Mesendoderm (in vitro differentiated cells): ENCODE results near the gene CCL21.
A peak's percentile ranks its signal among the peaks of the same experiment; 100 is the strongest.

Experiments used
- DNase-seq: peaks from one replicate; pipeline ENCODE4 v3.0.0; 2013
- H2AK5ac ChIP-seq: 2 replicates; pipeline ENCODE4 v1.6.1; 2013; ENCODE audit warnings: low read length, inconsistent platforms
- H2BK120ac ChIP-seq: 2 replicates; pipeline ENCODE4 v1.6.1; 2013; ENCODE audit warnings: low read depth, mild to moderate bottlenecking, low read length, moderate library complexity, mixed read lengths
- H2BK15ac ChIP-seq: replicated peaks from 2 replicates; pipeline ENCODE4 v1.6.1; 2013; ENCODE audit warnings: low read depth, mild to moderate bottlenecking, moderate library complexity
- H2BK5ac ChIP-seq: 2 replicates; pipeline ENCODE4 v1.6.1; 2013; ENCODE audit warnings: low read length, inconsistent platforms
- H3K18ac ChIP-seq: 2 replicates; pipeline ENCODE4 v1.6.1; 2013; ENCODE audit warnings: mild to moderate bottlenecking, low read length, mixed read lengths
- H3K23ac ChIP-seq: one replicate; pipeline ENCODE4 v1.6.1; 2013; ENCODE audit warnings: low read length
- H3K27ac ChIP-seq: 2 replicates; pipeline ENCODE4 v1.5.1; 2013; ENCODE audit warnings: low read depth, mild to moderate bottlenecking, inconsistent platforms, low read length, moderate library complexity
- H3K27me3 ChIP-seq: 2 replicates; pipeline ENCODE4 v1.6.1; 2013; ENCODE audit warnings: low read length, control low read depth, mild to moderate bottlenecking, inconsistent platforms; ENCODE audit not compliant: insufficient read depth, poor library complexity
- H3K36me3 ChIP-seq: 2 replicates; pipeline ENCODE4 v1.6.1; 2013; ENCODE audit warnings: low read length, inconsistent platforms; ENCODE audit not compliant: control insufficient read depth, insufficient read depth
- H3K4ac ChIP-seq: one replicate; pipeline ENCODE4 v1.6.1; 2013; ENCODE audit warnings: low read depth, mild to moderate bottlenecking, low read length, moderate library complexity
- H3K4me1 ChIP-seq: 2 replicates; pipeline ENCODE4 v1.6.1; 2013; ENCODE audit warnings: low read depth, low read length, inconsistent platforms; ENCODE audit not compliant: control insufficient read depth
- H3K4me2 ChIP-seq: 2 replicates; pipeline ENCODE4 v1.6.1; 2013; ENCODE audit warnings: low read length
- H3K4me3 ChIP-seq: 2 replicates; pipeline ENCODE4 v1.5.1; 2013; ENCODE audit warnings: mild to moderate bottlenecking, low read length
- H3K56ac ChIP-seq: one replicate; pipeline ENCODE4 v1.6.1; 2013; ENCODE audit warnings: low read length
- H3K79me1 ChIP-seq: 2 replicates; pipeline ENCODE4 v1.6.1; 2013; ENCODE audit warnings: low read length, inconsistent platforms
- H3K79me2 ChIP-seq: 2 replicates; pipeline ENCODE4 v1.6.1; 2013; ENCODE audit warnings: mild to moderate bottlenecking, low read length; ENCODE audit not compliant: control insufficient read depth, insufficient read depth
- H3K9ac ChIP-seq: 2 replicates; pipeline ENCODE4 v1.6.1; 2013; ENCODE audit warnings: low read length, inconsistent platforms
- H4K5ac ChIP-seq: one replicate; pipeline ENCODE4 v1.6.1; 2013; ENCODE audit warnings: low read length
- H4K8ac ChIP-seq: one replicate; pipeline ENCODE4 v1.6.1; 2013; ENCODE audit warnings: low read depth, mild to moderate bottlenecking, control low read depth, low read length, moderate library complexity
- WGBS: extraction: QIAGEN DNeasy Blood & Tissue Kit; methylation state at CpG from one replicate; pipeline ENCODE4 v1.1.7; 2013; ENCODE audit warnings: low lambda C conversion rate, missing lambda C conversion rate; ENCODE audit not compliant: insufficient coverage; ENCODE audit errors: extremely low coverage; 5-methylcytosine and 5-hydroxymethylcytosine counted together

CCL21 gene

DNA sequence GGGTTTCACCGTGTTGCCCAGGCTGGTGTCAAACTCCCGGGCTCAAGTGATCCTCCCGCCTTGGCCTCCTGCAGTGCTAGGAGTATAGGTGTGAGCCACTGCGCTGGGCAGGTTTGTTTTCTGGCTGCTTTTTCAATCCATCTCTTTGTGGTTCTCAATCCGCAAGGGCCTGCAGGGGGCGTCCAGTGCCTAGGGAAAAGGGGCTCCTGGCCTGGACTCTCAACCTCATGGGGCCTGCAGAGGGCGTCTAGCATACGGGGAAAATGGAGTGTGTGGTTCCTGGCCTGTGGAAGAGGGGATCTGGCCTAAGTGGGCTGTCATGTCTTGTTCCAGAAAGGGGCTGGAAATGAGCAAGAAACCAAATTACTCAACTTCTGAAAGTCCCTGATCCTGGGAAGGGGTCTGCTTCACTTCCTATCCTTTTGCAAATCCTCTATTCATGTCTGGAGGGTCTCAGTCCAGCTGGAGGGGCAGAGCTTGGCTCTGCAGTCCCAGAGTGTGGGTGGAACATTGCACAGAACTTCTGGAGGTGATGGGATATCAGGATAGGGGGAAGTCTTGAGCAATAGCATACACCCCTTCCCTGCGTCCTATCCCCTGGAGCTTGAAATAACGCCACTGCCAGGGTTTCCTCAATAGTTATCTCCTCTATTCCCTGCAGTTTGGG, 34.8 kb downstream of the CCL21 start:
- Histone ChIP-seq H2AK5ac (no peak overlapping the region), H3K4me3 (no peak overlapping the region), H3K4ac (no peak overlapping the region), H4K5ac (no peak overlapping the region), H3K9ac (peak overlapping the region; percentile 26), H2BK120ac (no peak overlapping the region), H3K23ac (no peak overlapping the region), H3K79me2 (no peaks in the 10 kb centered on the region), H3K27ac (no peak overlapping the region), H3K4me2 (no peak overlapping the region), H4K8ac (no peak overlapping the region), H2BK5ac (no peak overlapping the region), H3K4me1 (no peaks in the 10 kb centered on the region), H3K18ac (no peak overlapping the region), H3K36me3 (no peaks in the 10 kb centered on the region), H3K27me3 (no peaks in the 10 kb centered on the region), H2BK15ac (no peak overlapping the region), H3K79me1 (no peaks in the 10 kb centered on the region), H3K56ac (peak overlapping the region; percentile 44)
- WGBS, result no CpG with 5 or more reads among the region's 10 CpGs
- peak; percentile 94 for DNase-seq

DNA sequence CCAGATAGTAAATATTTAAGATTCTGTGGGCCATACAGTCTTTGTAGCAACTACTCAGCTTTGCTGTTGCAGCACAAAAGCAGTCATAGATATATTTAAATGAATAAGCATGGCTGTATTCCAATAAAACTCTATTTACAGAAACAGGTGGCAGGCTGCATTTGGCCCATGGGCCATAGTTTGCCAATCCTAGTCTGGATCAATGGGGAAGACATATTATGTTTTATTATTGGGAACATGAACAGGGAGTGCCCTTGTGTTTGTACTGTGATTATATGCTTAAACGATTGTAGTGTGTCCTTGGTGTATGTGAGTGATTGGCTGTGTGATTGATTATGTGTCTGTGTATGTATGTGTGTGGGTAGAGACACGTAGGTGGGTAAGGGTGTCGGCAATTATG, 35.5 kb downstream of the CCL21 start:
- Histone ChIP-seq H2BK120ac (no peak overlapping the region), H3K27me3 (no peaks in the 10 kb centered on the region)
- WGBS, result 83% methylated on average over 2 of the region's 3 CpGs

DNA sequence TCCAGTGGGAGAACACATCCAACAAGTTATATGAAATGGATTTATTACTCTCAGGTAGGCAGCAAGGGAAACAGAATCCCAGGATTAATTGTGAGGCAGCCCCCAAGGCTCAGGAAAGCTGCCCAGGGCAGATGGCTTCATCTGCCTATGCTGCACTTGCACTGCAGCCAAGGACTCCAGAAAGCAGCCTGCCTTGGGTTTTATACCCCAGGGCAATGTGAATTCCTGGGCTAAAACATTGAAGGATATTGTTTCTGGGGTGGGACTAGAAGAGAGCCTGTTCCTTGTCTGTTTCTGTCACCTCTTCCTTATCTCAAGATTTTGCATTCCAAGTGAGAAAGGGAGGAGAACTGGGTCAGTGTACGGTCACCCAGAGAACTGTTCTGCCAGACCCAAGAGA, 38.6 kb downstream of the CCL21 start:
- Histone ChIP-seq H2BK5ac (no peak overlapping the region), H3K79me1 (no peaks in the 10 kb centered on the region), H3K23ac (no peak overlapping the region), H3K4me3 (no peak overlapping the region), H3K4me1 (no peaks in the 10 kb centered on the region), H4K8ac (no peak overlapping the region), H4K5ac (no peak overlapping the region), H3K4ac (no peak overlapping the region), H3K4me2 (no peak overlapping the region), H2BK15ac (no peak overlapping the region), H3K79me2 (no peaks in the 10 kb centered on the region), H3K9ac (no peak overlapping the region), H3K56ac (no peak overlapping the region), H3K27ac (no peak overlapping the region), H3K27me3 (no peaks in the 10 kb centered on the region), H3K18ac (no peak overlapping the region), H3K36me3 (no peaks in the 10 kb centered on the region), H2AK5ac (no peak overlapping the region), H2BK120ac (no peak overlapping the region)
- no CpG with 5 or more reads among the region's 1 CpG for WGBS
- peak; percentile 9 for DNase-seq

More for the DNA sequence above, 35.5 kb downstream of the CCL21 start:
- no peak for DNase-seq
- no peak overlapping the region for H3K4me3 ChIP-seq
- H3K79me1 ChIP-seq, result no peaks in the 10 kb centered on the region
- no peak overlapping the region for H4K5ac ChIP-seq
- H3K27ac ChIP-seq, result no peak overlapping the region
- H3K9ac ChIP-seq, result no peak overlapping the region
- no peak overlapping the region for H4K8ac ChIP-seq
- no peak overlapping the region for H3K4me2 ChIP-seq
- H3K4me1 ChIP-seq, result no peaks in the 10 kb centered on the region
- no peaks in the 10 kb centered on the region for H3K36me3 ChIP-seq
- H3K79me2 ChIP-seq, result no peaks in the 10 kb centered on the region
- no peak overlapping the region for H3K4ac ChIP-seq
- no peak overlapping the region for H2BK15ac ChIP-seq
- no peak overlapping the region for H3K56ac ChIP-seq
- H3K23ac ChIP-seq, result no peak overlapping the region
- no peak overlapping the region for H2AK5ac ChIP-seq
- H2BK5ac ChIP-seq, result no peak overlapping the region
- no peak overlapping the region for H3K18ac ChIP-seq

DNA sequence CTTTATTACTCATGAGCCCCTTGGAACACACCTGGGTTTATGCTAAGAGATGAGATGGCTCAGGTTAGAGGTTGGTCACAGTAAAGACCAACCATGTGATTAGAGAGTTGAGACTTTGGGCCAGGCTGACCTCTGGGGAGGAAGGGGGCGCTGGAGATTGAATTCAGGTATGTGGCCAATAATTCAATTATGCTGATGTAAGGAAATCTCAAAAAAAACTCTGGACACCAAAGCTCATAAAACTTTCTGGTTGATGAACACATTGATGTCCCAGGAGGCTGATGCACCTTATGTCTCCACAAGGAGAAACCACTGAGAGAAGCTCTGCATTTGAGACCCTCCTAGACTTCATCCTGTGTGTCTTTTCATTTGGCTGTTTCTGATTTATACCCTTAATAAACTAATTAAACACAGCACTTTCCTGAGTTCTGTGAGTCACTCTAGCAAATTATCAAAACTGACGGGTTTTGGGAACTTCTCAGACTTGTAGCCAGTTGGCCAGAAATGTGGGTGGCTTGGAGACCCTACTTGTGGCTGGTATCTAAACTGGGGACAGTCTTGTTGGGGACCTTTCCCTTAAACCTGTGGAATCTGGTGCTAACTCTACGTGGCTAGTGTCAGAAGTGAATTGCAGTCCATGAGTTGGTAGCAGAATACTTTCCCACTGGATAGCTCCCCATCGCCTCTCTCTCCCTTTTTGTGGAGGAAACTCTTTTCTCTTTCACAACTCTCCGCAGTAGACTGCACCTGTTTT, 40.0 kb downstream of the CCL21 start:
- Histone ChIP-seq H3K27ac (no peak overlapping the region), H3K36me3 (no peaks in the 10 kb centered on the region), H3K56ac (no peak overlapping the region), H3K79me1 (peaks cover 1% of the 10 kb centered on the region), H2AK5ac (no peak overlapping the region), H2BK5ac (no peak overlapping the region), H4K8ac (no peak overlapping the region), H2BK15ac (no peak overlapping the region), H3K9ac (no peak overlapping the region), H4K5ac (no peak overlapping the region), H3K4me2 (no peak overlapping the region), H3K23ac (no peak overlapping the region), H3K18ac (no peak overlapping the region), H3K79me2 (no peaks in the 10 kb centered on the region), H3K4ac (no peak overlapping the region), H3K27me3 (no peaks in the 10 kb centered on the region), H2BK120ac (no peak overlapping the region), H3K4me1 (no peaks in the 10 kb centered on the region), H3K4me3 (no peak overlapping the region)
- no CpG with 5 or more reads among the region's 5 CpGs for WGBS
- no peak for DNase-seq

DNA sequence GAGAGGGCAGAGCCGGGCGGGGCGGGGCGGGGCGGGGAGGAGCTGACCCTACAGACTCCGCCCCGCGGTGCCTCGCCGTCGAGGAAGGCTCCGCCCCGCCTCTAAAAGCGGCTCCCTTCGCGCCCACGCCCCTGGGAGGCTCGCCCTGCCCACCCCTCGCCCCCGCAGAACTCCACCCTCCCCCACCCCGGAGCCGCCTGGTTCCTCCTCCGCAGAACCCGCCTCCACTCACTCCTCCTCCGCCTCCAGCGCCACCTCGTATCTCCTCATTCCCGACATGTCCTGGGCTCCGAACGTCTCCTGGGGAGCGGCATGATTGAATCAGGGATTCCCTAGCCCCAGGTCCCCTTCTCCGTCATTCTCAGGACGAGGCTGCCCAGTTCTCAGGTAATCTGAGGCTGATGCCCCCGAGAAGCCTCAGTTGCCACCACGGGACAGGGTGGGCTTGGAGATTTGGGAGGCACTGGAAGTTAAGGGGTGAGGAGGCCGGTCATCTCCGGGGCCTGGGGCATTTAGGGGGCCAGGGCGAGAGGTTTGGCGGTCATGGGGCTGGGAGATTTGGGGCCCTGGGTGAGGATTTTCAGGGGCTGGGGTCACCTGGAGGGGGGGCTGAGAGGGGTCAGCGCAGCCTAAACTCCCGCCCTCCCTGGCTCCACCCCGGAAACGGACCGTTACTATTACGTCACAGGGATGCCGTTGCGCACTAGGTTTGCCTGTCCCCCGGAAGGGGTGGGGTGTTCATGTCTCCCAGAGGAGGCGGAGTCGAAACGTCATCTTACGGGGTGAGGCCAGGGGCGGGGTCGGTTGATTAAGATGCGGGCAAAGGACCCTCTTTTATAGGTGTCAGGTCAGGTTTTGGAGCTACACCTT, 44.3 kb downstream of the CCL21 start:
- H2BK120ac ChIP-seq, result no peak overlapping the region
- peak overlapping the region; percentile 92 for H3K18ac ChIP-seq
- H3K79me2 ChIP-seq, result no peaks in the 10 kb centered on the region
- H2BK5ac ChIP-seq, result peak overlapping the region; percentile 15
- H4K8ac ChIP-seq, result no peak overlapping the region
- peak; percentile 97 for DNase-seq
- H3K4me3 ChIP-seq, result peak overlapping the region; percentile 47
- H3K36me3 ChIP-seq, result no peaks in the 10 kb centered on the region
- no peak overlapping the region for H3K23ac ChIP-seq
- no CpG with 5 or more reads among the region's 55 CpGs for WGBS
- H3K4me2 ChIP-seq, result peak overlapping the region; percentile 31
- peaks cover 1% of the 10 kb centered on the region for H3K79me1 ChIP-seq
- no peak overlapping the region for H2BK15ac ChIP-seq
- no peaks in the 10 kb centered on the region for H3K4me1 ChIP-seq
- H3K27ac ChIP-seq, result peak overlapping the region; percentile 23
- H2AK5ac ChIP-seq, result no peak overlapping the region
- H3K27me3 ChIP-seq, result no peaks in the 10 kb centered on the region
- H4K5ac ChIP-seq, result no peak overlapping the region
- H3K56ac ChIP-seq, result peak overlapping the region; percentile 78
- peak overlapping the region; percentile 92 for H3K4ac ChIP-seq
- peak overlapping the region; percentile 66 for H3K9ac ChIP-seq
